NK-92 (cell line): ENCODE data around the gene SLC29A3.

ENCODE experiments used
- DNase-seq: peaks from one replicate; lab custom pipeline; 2025; ENCODE audit not compliant: unreplicated experiment; lab: John Stamatoyannopoulos, UW

The SLC29A3 gene

DNA sequence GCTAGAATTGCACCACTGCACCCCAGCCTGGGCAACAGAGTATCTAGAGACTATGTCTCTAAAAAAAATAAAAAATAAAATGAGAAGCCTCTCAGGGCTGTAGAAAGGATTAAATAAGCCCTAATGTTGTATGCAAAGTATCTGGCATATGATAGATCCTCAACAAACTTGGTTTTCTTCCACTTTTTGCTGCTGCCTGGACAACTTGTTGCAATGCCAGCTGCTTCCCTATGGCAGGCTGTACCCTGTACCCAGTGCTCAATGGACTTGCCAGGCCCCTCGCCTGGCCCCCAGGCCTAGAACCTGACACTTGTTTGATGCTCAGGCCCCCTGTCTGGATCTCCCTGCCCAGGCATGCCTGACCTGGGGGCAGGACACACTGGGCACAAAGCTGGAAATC is 49.1 kb downstream of the SLC29A3 start:
- no peak for DNase-seq

DNA sequence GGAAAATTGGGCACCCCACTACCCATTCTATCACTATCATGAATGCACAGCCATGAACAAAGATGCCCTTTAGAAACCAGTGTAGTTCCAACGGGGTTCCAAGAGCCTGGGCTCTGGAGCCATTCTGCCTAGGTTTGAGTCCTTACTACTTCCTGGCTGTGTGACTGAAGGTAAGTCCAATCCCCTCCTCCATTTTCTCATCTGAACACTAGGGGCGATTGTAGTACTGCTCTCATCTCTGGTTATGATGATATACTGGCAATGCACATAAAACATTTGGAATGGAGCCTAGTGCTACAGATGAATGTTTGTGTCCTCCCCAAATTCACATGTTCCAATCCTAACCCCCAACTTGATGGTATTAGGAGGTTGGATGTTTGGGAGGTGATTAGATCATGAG is 49.6 kb downstream of the SLC29A3 start:
- no peak for DNase-seq

GRCh38 chr10:71369602-71370001 is 50.5 kb downstream of the SLC29A3 start:
- no peak for DNase-seq

DNA sequence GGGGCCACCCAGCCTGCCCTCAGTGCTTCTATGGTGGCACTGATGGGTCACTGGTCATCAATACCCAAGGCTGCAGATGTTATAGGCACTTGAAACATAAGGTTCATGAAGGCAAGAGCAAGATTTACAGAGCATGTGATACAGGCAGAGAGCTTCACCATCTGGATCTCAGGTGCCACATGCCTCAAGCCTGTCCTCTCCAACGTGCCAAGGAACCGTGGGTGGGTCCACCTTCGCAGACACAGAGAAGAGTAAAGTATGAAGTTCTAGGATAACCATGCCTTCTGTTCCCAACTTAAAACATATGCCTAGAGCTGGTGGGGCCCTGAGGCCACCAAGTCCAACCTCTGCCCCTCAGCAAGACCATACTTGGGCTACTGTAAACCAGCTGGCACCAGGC is 51.0 kb downstream of the SLC29A3 start:
- no peak for DNase-seq

DNA sequence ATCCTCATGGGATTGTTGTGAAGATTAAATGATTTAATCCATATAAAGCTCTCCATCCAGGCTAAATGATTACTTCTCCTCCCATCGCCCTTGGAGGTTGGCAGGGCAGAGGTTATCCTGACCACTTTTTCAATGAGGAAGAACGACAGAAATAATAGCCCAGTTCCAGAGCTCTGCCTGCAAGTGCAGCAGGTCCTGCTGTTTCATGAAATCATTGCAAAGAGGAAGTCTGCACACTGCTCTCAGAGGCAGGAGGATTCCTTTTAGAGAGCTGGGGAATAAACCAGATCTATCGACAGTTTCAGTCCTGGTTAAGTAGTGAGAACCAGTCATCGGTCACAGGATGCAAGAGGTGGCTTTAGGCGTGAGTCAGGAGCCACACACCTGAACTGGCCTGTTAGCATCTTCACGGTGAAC is 52.7 kb downstream of the SLC29A3 start:
- DNase-seq, result no peak

- no peak for DNase-seq
Observed at GRCh38 chr10:71372882-71373495, 53.9 kb downstream of the SLC29A3 start.

GRCh38 chr10:71374481-71375233 is 55.6 kb downstream of the SLC29A3 start:
- no peak for DNase-seq

DNA sequence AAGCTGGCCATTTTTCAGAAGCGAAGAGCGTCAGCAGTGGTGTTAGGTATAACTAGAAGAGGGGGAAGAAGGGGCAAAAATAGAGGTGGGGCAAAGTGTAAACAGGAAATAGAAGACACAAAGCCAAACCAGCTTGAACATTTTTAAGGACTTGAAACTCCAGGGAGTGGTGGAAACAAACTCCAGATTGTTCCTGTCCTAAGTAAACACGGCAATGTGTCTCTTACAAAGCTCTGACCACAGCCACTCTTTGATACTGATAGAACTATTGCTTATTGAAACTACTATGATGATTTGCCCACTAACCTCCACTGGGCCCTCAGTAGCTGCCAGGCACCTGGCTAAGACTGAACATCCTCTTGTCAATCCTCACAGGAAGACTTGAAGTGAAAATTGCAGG is 56.9 kb downstream of the SLC29A3 start:
- no peak for DNase-seq

DNA sequence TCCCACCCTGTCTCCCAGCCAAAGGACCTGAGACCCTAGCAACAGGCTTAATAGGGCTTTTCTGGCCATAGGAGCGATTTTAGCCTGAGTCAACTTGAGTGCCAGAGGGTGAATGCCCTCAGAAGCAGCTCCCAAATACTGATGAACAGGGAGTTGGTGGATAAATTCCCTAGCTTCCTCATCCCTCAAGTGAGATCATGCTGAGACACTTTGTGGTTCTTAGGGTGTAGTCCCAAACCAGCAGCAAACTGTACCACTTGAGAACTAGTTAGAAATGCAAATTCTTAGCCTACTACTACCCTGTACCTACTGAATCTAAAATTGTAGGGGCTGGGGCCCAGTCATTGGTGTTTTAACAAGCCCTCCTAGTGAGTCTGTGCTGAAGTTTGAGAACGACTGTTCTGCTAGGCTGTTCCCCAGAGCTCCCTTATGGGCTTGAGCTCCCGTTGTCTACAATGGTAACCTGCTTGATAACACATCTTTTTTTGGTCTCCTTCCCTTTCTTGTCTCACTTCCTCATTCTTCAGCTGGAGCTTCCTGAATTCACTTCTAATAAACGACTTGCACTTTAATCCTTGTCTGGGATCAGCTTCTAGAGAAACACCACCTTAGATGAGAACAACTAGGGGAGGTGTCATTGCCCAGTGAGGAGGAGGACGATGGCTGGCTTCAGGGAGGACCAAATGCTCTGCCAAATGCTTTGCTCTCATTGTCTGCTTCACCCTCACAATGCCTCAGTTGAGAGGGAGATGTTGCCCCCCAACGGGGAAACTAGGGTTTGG is 59.5 kb downstream of the SLC29A3 start:
- DNase-seq, result no peak

- DNase-seq, result no peak
Observed at GRCh38 chr10:71379118-71379766, 60.2 kb downstream of the SLC29A3 start.

- no peak for DNase-seq
Observed at GRCh38 chr10:71380841-71381240, 61.8 kb downstream of the SLC29A3 start.

- no peak for DNase-seq
Observed at GRCh38 chr10:71381611-71382010, 62.6 kb downstream of the SLC29A3 start.

GRCh38 chr10:71382028-71382427 is 63.0 kb downstream of the SLC29A3 start:
- no peak for DNase-seq

- DNase-seq, result no peak
Observed at GRCh38 chr10:71382757-71383156, 63.7 kb downstream of the SLC29A3 start.

DNA sequence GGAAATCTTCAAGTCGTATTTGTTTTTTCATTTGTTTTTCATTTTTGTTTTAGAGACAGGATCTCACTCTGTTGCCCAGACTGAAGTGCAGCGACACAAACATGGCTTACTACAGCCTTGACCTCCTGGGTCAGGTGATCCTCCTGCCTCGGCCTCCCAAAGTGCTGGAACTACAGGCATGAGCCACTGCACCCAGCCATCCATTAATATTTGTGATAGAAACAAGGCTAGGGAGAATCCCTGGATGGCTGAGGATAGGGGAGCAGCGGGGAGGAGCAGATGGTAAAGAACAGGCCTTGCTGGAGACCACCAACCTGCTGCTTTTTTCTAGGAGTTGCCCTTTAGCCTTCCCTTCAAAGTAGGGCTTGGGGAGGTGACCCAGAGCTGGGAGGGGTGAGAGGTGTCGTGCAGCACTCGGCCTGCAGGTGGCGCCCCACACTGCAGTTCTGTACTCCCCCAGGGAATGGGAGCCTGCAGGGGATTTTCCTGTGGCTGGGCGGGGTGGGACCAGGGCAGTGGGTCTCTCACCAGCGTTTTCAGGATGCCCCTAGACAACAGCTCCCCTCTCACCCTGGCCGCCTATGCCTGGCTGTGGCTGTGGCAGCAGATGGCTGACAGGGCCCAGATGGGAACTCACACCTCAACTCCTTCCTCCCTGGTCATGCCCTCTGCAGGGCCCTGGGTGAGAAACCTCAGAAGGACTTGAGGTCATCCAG is 65.1 kb downstream of the SLC29A3 start:
- DNase-seq, result no peak

- DNase-seq, result no peak
Observed at GRCh38 chr10:71388171-71388570, 69.1 kb downstream of the SLC29A3 start.

- DNase-seq, result no peak
Observed at GRCh38 chr10:71388583-71389310, 69.7 kb downstream of the SLC29A3 start.

GRCh38 chr10:71389768-71390460 is 70.9 kb downstream of the SLC29A3 start:
- DNase-seq, result no peak

DNA sequence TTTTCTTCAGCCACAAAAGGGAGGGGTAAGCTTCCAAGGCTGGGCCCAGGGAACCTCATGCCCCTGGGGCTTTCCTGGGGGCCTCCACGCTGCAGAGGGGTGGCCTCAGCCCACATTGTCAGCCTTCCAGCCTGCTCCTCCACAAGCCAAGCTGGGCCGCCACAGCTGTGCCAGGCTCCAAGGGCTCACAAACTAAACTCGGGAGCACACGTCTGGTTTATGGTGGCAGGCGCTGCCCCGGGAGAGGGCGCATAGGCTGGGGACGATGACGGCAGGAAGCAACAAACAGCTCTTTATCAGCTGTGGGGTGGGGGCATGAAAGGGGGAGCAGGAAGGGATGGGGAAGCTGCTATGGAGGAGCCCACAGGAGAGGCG is 71.4 kb downstream of the SLC29A3 start:
- no peak for DNase-seq
